ENCODE measurements around the gene ITPRIP.

ITPRIP gene, protein sequence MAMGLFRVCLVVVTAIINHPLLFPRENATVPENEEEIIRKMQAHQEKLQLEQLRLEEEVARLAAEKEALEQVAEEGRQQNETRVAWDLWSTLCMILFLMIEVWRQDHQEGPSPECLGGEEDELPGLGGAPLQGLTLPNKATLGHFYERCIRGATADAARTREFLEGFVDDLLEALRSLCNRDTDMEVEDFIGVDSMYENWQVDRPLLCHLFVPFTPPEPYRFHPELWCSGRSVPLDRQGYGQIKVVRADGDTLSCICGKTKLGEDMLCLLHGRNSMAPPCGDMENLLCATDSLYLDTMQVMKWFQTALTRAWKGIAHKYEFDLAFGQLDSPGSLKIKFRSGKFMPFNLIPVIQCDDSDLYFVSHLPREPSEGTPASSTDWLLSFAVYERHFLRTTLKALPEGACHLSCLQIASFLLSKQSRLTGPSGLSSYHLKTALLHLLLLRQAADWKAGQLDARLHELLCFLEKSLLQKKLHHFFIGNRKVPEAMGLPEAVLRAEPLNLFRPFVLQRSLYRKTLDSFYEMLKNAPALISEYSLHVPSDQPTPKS

DNA sequence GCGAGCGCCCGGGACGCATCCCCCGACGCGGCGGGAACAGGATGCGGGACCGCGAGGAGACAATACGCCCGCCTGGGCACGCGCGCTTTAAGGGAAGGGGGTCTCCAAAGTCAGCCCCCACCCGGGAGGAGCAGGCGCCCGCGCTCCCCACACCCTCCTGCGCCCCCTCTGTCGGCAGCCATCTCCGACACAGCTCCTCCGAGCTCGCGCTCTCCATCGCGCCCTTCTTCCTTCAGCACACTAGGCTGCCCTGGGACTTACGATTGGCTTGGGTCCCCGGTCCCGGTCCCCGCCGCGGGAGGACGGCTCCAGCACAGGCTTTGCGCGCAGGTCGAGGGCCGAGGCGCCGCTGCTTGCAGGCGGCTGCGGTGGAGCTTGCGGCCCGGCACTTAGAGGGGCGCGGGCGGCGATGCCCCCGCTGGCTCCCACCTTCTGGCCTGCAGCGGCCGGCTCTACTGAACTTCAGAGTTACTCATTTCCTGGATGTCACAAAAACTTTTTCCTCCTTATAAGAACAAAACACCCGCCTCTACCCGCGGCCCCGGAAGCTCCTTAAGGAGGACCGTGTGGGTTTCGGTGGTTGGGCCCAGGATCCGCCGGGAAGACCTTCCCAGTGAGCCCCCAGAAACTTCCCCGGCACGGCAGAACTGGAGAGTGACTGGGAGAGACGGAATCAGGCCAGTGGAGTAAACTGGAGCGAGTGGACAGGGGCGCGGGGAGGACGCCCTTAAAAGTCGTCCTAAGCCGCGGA, at the start of gene ITPRIP:
Gene ITPRIP, minus strand, starts transcription at position 481 of the 751 bp plus-strand sequence. CDS start 22,414 bp downstream, outside the sequence.
- DNase-seq (ENCODE audit: low read depth): peak; percentile 54

GRCh38 chr10:104387130-104387888, 49.0 kb upstream of the ITPRIP start:
- DNase-seq (ENCODE audit: low read depth): no peak

- no peak for DNase-seq (ENCODE audit: low read depth)
Observed at GRCh38 chr10:104380336-104380735, 42.1 kb upstream of the ITPRIP start.

DNA sequence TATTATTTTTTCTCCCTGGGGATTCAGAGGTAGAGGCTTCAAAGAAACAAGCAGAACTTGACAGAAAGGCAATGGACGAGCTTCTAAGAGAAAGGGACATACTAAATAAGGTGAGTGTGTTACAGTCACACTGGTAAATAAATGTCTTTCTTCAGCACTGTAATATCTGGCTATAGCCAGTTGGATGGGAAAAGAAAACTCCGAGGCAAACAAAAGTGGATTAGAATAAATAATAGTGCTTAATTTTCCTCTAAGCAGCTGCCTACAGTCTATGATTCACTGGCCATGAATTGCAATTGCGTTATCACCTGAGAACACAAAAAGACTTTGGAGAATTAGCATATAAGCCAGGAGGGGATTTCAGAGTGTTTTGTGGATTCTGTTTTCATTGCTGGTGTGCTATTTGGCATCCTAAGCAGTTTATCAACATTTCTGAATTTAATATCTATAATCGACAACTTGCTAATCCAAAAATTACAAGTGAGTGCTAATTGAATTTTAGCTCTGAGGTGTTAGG, 38.6 kb upstream of the ITPRIP start:
- no peak for DNase-seq (ENCODE audit: low read depth)

- no peak for DNase-seq (ENCODE audit: low read depth)
Observed at GRCh38 chr10:104374591-104374990, 36.3 kb upstream of the ITPRIP start.

DNA sequence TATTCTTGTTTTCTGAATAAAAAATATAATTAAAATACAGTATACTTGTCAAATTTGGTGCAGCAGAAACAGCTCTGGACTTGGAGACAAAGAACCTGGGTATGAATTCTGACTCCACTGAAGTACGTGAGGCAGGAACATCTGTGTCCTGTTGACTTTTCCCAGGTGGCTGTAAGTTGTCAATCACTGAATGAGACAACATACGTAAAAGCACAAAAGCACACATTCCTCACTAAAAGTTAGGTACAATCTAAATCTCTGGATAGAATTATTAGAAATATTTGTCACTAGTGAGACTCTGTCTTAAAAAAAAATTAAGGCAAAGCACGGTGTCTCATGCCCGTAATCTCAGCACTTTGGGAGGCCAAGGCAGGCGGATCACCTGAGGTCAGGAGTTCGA, 33.5 kb upstream of the ITPRIP start:
- DNase-seq (ENCODE audit: low read depth): no peak

DNA sequence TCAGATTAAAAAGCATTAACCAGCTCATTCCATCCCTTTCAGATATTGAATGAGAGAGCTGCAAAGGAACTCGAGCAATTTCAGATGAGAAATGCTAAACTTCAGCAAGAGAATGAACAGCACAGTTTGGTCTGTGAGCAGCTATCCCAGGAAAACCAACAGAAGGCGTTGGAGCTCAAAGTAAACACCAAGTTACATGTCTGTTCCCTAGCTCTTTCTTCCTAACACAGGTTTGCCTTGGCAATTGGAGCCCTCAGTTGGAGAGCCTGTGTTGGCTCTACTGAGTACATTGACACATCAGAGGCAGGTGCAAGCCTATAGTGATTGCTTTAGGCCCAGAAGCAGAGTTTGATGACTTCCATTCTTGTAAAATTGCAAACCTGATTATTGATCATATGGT, 30.1 kb upstream of the ITPRIP start:
- no peak for DNase-seq (ENCODE audit: low read depth)

- DNase-seq (ENCODE audit: low read depth): no peak
Observed at GRCh38 chr10:104367904-104368303, 29.6 kb upstream of the ITPRIP start.

GRCh38 chr10:104359811-104360210, 21.5 kb upstream of the ITPRIP start:
- DNase-seq (ENCODE audit: low read depth): no peak

GRCh38 chr10:104353325-104354048, 15.2 kb upstream of the ITPRIP start, which contains the start of gene CFAP58:
Gene CFAP58 (plus strand): TSS chr10:104353833. CDS start chr10:104353898, 65 bp downstream.
- peak; percentile 89 for DNase-seq (ENCODE audit: low read depth)

DNA sequence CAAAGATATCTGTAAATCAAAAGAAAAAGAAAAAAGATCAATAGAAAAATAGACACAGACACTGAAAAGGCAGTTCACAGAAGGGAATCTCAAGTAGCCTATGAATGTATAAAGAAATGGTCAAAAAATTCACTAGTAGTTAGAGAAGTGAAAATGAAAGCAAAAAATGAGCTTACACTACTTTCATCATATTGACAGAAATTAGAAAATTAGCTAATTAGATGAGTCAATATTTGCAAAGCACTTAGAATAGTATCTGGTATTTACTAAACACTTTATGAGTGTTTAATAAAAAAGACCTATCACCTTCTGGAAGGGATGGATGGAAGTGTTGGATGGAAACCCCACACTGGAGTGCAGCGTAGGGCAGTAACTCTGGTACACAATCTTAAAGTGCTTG, 13.7 kb upstream of the ITPRIP start:
- DNase-seq (ENCODE audit: low read depth): no peak

DNA sequence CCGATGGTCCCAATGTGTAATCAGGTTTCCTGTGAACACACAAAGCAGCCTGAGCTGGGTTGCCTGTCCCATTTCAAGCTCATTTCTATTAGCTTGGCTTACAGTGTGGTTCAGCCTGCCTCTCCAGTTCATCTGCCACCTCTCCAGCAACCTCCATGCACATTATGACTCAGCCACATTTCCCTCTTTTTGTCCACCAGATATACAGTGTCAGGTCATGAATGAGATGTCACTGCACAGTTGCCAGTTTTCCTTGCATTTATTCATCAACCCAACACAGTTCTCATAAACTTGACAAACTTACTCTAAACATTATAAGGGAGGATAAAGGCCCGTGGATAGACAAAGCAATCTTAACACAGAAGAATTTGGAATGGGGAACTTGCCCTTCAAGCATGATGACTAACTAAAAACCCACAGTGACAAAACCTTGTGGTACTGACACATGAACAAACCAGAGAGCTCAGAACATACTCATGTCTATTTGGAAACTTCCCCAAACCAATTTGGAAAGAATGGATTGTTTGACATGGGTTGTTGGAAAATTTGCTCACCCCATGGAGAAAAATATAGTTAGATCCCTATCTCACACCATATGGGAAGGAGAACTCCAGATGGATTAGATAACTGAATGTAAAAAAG, 12.9 kb upstream of the ITPRIP start:
- no peak for DNase-seq (ENCODE audit: low read depth)

DNA sequence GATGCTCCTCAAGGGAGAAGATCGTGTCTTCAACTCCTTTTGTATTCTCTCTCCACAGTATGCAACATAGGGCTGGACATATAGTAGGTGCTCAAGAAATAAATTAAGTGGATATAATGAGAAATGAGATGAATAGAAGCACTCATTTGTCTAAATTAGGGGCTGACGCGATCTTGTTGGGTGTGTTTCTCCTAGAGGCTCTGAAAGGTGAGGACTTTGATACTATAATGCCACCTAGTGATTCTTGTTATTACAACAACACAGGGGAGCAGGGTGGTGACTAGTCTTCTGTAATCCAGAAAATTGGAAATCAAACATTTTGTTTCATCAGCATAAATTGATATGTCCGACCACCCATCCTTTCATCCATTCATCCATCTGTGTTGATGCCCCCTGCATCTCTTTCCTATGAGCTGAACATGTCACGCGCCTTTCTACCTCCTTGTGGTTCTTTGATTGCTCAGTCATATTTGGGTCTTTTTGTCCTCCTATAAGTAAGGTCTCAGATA, 11.9 kb upstream of the ITPRIP start:
- DNase-seq (ENCODE audit: low read depth): no peak

- DNase-seq (ENCODE audit: low read depth): no peak
Observed at GRCh38 chr10:104349623-104350126, 11.4 kb upstream of the ITPRIP start.

DNA sequence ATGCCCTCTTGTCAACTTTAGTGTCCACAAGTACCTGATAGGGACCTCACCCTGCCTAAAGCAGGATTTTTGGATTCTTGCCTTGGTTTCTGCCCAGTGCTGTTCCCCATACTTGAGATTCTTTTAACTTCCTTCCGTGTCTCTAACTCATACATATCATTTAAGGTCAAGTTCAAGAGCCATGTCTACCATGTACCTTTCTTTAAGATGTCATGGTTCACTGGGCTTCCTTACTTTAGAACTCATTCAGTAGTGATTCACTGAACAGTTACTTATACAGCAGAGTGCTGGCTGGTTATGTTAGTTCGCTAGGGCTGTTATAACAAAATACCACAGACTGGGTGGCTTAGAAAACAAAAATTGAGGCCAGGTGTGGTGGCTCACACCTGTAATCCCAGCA, 10.3 kb upstream of the ITPRIP start:
- DNase-seq (ENCODE audit: low read depth): no peak

GRCh38 chr10:104347295-104348045, 9.2 kb upstream of the ITPRIP start:
- DNase-seq (ENCODE audit: low read depth): no peak

- no peak for DNase-seq (ENCODE audit: low read depth)
Observed at GRCh38 chr10:104345941-104346340, 7.7 kb upstream of the ITPRIP start.

DNA sequence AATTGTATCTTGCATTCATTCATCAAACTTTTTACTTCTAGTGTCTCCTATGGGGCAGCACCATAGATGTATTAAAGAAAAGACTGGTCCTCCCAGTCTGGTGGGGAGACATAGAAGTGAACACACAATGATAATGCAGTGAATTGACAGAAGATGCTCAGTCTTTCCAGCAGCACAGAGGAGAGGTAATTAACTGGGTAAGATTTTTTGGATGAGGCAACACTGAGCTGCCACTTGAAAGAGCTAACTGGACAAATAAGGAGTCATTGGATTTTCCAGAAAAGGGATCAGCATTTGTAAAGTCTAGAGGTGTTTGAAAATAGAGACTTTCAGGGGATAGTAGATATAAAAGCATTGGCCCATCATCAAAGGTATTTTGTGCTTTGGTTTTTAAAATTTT, 7.2 kb upstream of the ITPRIP start:
- DNase-seq (ENCODE audit: low read depth): no peak

- DNase-seq (ENCODE audit: low read depth): no peak
Observed at GRCh38 chr10:104344219-104344618, 6.0 kb upstream of the ITPRIP start.

Data from stimulated activated CD4-positive, alpha-beta T cell treated with anti-CD3 and anti-CD28 coated beads, Interleukin-2, amount 100 ng/mL, for 4 hours (primary cell).